Measurements from ENCODE around the gene USP34. TPM values are rescaled to one million over a fixed set of nuclear protein-coding genes. Genes with fewer than 3 reads are reported as not detected.

USP34 gene
- total and polyA plus RNA-seq, 7 donors: 40.2 to 71.5 (median 54.0) TPM

DNA sequence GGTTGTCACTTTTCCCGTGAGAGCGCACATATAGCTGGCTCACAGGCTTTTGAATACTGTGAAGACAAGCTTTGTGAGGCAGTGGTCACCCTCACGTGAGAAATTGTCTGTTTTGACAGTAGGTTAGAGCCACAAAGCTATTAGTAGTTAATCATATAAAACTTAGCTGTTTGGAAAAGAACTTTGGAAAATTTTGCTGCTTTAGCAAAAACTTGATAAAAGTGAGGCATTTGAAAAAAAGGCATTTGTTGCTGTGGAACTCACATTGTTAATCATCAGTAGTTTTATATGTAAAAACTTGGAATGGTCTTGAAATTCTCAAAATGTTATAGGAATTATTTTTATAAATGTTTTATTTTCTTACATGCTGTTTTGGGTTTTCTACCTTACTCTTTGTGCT lies 286.6 kb downstream of the USP34 start:
- no peaks in the 10 kb centered on the region for H3K9me3 ChIP-seq
- peaks cover 15% of the 10 kb centered on the region for H3K4me1 ChIP-seq
- H3K4me3 ChIP-seq: no peak overlapping the region
- ATAC-seq (no peak), DNase-seq (no peak)
- no peaks in the 10 kb centered on the region for H3K27me3 ChIP-seq (ENCODE audit: insufficient read depth in 3 of 3, low read length in 2 of 3)
- H3K27ac ChIP-seq: no peak overlapping the region
- 88 to 93% (median 90%) methylated on average over 3 of the region's 3 CpGs for WGBS, 3 donors
- TF ChIP-seq, protein P1, sequence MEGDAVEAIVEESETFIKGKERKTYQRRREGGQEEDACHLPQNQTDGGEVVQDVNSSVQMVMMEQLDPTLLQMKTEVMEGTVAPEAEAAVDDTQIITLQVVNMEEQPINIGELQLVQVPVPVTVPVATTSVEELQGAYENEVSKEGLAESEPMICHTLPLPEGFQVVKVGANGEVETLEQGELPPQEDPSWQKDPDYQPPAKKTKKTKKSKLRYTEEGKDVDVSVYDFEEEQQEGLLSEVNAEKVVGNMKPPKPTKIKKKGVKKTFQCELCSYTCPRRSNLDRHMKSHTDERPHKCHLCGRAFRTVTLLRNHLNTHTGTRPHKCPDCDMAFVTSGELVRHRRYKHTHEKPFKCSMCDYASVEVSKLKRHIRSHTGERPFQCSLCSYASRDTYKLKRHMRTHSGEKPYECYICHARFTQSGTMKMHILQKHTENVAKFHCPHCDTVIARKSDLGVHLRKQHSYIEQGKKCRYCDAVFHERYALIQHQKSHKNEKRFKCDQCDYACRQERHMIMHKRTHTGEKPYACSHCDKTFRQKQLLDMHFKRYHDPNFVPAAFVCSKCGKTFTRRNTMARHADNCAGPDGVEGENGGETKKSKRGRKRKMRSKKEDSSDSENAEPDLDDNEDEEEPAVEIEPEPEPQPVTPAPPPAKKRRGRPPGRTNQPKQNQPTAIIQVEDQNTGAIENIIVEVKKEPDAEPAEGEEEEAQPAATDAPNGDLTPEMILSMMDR (IDR thresholded peaks at IDR 0.05): no peak
- peaks cover 30 to 99% of the 10 kb centered on the region in 2 donors for H3K36me3 ChIP-seq (ENCODE audit: insufficient read depth in 1 of 2, low read depth in 1 of 2)
- intact Hi-C loops (cut with DNase I): loop anchor here in 1 of 2 donors (5.0 kb wide), 1 partner anchor 167 kb away; the partner anchor contains the start of genes PEX13 and PUS10

- 93 to 96% (median 96%) methylated on average over 3 of the region's 3 CpGs for WGBS, 3 donors
- no peak overlapping the region for H3K27ac ChIP-seq
- ATAC-seq: no peak
- no peak for DNase-seq
- peaks cover 30 to 97% of the 10 kb centered on the region in 2 donors for H3K36me3 ChIP-seq (ENCODE audit: insufficient read depth in 1 of 2, low read depth in 1 of 2)
- TF ChIP-seq, protein P1 (IDR thresholded peaks at IDR 0.05): no peak
- no peak overlapping the region for H3K4me3 ChIP-seq
- H3K4me1 ChIP-seq: peaks cover 20% of the 10 kb centered on the region
- H3K27me3 ChIP-seq (ENCODE audit: insufficient read depth in 3 of 3, low read length in 2 of 3): no peaks in the 10 kb centered on the region
- intact Hi-C loops (cut with DNase I): loop anchor here in 1 of 2 donors (5.0 kb wide), 1 partner anchor 166 kb away; the partner anchor contains the start of genes PEX13 and PUS10
- H3K9me3 ChIP-seq: no peaks in the 10 kb centered on the region
Observed at GRCh38 chr2:61183795-61184194, 287.1 kb downstream of the USP34 start.

DNA sequence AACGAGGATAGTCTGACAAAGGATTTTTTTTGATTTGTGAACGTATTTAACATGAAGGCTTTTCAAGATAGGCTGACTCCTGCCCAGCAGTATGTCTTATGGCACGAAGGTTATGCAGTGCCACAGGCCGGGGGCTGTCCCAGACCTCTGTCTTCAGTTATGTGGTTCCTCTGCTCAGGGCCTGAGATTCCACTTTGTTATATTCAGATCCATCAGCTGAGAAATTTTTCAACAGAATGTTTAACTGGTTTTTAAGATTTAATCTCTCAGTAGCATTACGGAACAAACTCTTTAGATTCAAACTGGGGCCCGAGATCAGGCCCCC lies 288.9 kb downstream of the USP34 start:
- peaks cover 27% of the 10 kb centered on the region for H3K4me1 ChIP-seq
- TF ChIP-seq, protein P1 (IDR thresholded peaks at IDR 0.05): no peak
- intact Hi-C loops (cut with DNase I): loop anchor here in 1 of 2 donors (5.0 kb wide), 1 partner anchor 165 kb away; the partner anchor contains the start of genes PEX13 and PUS10
- no peaks in the 10 kb centered on the region for H3K27me3 ChIP-seq (ENCODE audit: insufficient read depth in 3 of 3, low read length in 2 of 3)
- no peaks in the 10 kb centered on the region for H3K9me3 ChIP-seq
- peaks cover 21 to 79% of the 10 kb centered on the region in 2 donors for H3K36me3 ChIP-seq (ENCODE audit: insufficient read depth in 1 of 2, low read depth in 1 of 2)
- DNase-seq (no peak), ATAC-seq (no peak)
- WGBS, 3 donors: 78 to 81% (median 80%) methylated on average over 6 of the region's 6 CpGs
- H3K4me3 ChIP-seq: no peak overlapping the region
- H3K27ac ChIP-seq: no peak overlapping the region

DNA sequence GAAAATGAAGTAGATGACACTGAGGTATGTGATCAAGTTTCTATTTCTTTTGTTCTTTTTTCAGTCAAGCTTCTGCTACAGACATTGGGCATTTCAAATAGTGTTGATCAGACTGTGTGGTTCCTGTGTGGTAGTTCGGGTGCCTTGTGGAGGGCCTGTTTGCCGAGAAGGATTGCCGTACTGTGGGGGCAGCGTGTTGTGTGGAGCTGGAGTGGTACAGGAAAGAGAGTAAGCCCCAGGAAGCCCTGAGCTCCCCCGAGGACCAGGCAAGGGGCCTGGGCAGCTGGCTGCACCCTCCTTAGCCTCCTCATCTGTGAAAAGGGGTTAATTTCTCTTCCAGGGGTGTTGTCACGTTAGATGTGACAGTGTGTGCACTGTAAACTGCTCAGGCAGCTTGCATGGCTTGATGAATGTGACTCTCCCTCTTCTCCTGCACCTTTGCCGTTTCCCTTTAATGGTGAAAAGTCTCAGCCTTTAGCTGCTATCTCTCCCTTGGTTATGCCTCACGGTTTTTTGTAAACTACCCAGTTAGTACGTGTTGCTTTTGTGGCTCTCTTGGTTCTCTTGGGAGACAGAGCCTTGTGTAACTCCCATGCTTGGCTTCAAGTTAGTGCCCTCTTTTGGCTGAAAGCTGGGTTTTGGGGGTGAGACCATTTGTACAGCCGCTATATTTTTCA lies 289.4 kb downstream of the USP34 start:
- no peak overlapping the region for H3K27ac ChIP-seq
- H3K4me1 ChIP-seq: peaks cover 27% of the 10 kb centered on the region
- WGBS, 3 donors: 67 to 76% (median 74%) methylated on average over 10 of the region's 10 CpGs

More for the DNA sequence above, 289.4 kb downstream of the USP34 start:
- Histone ChIP-seq H3K27me3 (ENCODE audit: insufficient read depth in 3 of 3, low read length in 2 of 3) (no peaks in the 10 kb centered on the region), H3K4me3 (no peak overlapping the region), H3K36me3 (ENCODE audit: insufficient read depth in 1 of 2, low read depth in 1 of 2) (peaks cover 18 to 74% of the 10 kb centered on the region in 2 donors), H3K9me3 (no peaks in the 10 kb centered on the region)
- no peak for DNase-seq
- TF ChIP-seq, protein P1 (IDR thresholded peaks at IDR 0.05): no peak
- ATAC-seq: no peak
- intact Hi-C loops (cut with DNase I): loop anchor here in 1 of 2 donors (5.0 kb wide), 1 partner anchor 164 kb away; the partner anchor contains the start of genes PEX13 and PUS10

Measured in psoas muscle (tissue), 8 donors.